PC-3 (cell line): Measurements from ENCODE around the gene SMYD3.

ENCODE experiments used
- EZH2 ChIP-seq: fragments of 300-600 bp; sonication (generic); IDR thresholded peaks from one replicate; pipeline ENCODE4 v1.6.1; 2017; ENCODE audit warnings: antibody characterized with exemption, mild to moderate bottlenecking, low read length; ENCODE audit not compliant: unreplicated experiment
- TF ChIP-seq, protein P1 (sequence below): fragments of 300-600 bp; sonication (generic); conservative IDR thresholded peaks from 2 replicates; pipeline ENCODE4 v1.5.1; 2017; ENCODE audit warnings: antibody characterized with exemption, low read depth, mild to moderate bottlenecking, low read length

GRCh38 chr1:245903851-245904250 lies 603.2 kb downstream of the SMYD3 start:
- TF ChIP-seq, protein P1, sequence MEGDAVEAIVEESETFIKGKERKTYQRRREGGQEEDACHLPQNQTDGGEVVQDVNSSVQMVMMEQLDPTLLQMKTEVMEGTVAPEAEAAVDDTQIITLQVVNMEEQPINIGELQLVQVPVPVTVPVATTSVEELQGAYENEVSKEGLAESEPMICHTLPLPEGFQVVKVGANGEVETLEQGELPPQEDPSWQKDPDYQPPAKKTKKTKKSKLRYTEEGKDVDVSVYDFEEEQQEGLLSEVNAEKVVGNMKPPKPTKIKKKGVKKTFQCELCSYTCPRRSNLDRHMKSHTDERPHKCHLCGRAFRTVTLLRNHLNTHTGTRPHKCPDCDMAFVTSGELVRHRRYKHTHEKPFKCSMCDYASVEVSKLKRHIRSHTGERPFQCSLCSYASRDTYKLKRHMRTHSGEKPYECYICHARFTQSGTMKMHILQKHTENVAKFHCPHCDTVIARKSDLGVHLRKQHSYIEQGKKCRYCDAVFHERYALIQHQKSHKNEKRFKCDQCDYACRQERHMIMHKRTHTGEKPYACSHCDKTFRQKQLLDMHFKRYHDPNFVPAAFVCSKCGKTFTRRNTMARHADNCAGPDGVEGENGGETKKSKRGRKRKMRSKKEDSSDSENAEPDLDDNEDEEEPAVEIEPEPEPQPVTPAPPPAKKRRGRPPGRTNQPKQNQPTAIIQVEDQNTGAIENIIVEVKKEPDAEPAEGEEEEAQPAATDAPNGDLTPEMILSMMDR = no peak
- TF ChIP-seq EZH2 = no peak
